Chondrocyte (in vitro differentiated cells): ENCODE data around the gene XPR1. TPM values are rescaled to one million over a fixed set of nuclear protein-coding genes. Genes with fewer than 3 reads are reported as not detected.
A peak's percentile ranks its signal among the peaks of the same experiment; 100 is the strongest.

Source experiments
- DNase-seq: peaks from one replicate; pipeline ENCODE4 v3.0.0; 2021; ENCODE audit warnings: mixed read lengths, low spot score
- H3K27ac Mint-ChIP-seq: one replicate; pipeline ENCODE4 v1.8.0; 2021; ENCODE audit warnings: mild to moderate bottlenecking, moderate library complexity, mixed read lengths; ENCODE audit not compliant: unreplicated experiment
- H3K27me3 Mint-ChIP-seq: 2 replicates; pipeline ENCODE4 v1.8.0; 2021; ENCODE audit warnings: low read depth, mixed read lengths
- H3K36me3 Mint-ChIP-seq: 2 replicates; pipeline ENCODE4 v1.8.0; 2021; ENCODE audit warnings: low read depth, mixed read lengths
- H3K4me1 Mint-ChIP-seq: 2 replicates; pipeline ENCODE4 v1.8.0; 2021; ENCODE audit warnings: low read depth, mild to moderate bottlenecking, mixed read lengths
- H3K4me3 Mint-ChIP-seq: one replicate; pipeline ENCODE4 v1.8.0; 2021; ENCODE audit warnings: mild to moderate bottlenecking, moderate library complexity, mixed read lengths; ENCODE audit not compliant: unreplicated experiment
- H3K9me3 Mint-ChIP-seq: 2 replicates; pipeline ENCODE4 v1.8.0; 2021; ENCODE audit warnings: low read depth, mixed read lengths
- total RNA-seq: library from RNA; stranded (reverse); gene quantifications from 3 replicates; pipeline ENCODE4 v1.2.1, GENCODE V29; 2021
- TF ChIP-seq, protein P1 (sequence below): fragments of 200-600 bp; sonication (generic); IDR thresholded peaks from 2 replicates; pipeline ENCODE4 v1.5.0; 2021; ENCODE audit warnings: antibody characterized with exemption, mild to moderate bottlenecking, moderate library complexity

The XPR1 gene
- total RNA-seq, 1 donor from 2014 or later, result 24.9 TPM

DNA sequence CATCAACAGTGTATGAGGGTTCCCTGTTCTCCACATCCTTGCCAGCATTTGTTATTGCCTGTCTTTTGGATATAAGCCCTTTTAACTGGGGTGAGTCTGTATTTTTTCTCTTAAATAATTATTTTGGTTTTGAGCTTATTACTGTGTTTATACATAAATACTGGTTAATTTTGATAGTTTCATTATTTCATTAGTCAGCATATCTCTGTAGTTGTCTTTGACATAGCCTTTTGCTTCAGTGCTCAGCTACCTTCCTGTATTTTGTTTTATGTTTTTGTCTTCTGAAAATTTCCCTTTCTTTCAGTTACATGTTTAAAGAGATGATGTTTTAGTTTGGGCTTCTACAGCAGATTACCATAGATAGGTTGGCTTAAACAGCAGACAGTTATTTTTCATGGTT lies 138.1 kb downstream of the XPR1 start:
- no peak overlapping the region for H3K4me3 Mint-ChIP-seq
- H3K27me3 Mint-ChIP-seq, result no peaks in the 10 kb centered on the region
- H3K4me1 Mint-ChIP-seq, result peaks cover 39% of the 10 kb centered on the region
- H3K9me3 Mint-ChIP-seq, result peaks cover 2% of the 10 kb centered on the region
- no peak overlapping the region for H3K27ac Mint-ChIP-seq
- DNase-seq, result no peak
- TF ChIP-seq, protein P1, sequence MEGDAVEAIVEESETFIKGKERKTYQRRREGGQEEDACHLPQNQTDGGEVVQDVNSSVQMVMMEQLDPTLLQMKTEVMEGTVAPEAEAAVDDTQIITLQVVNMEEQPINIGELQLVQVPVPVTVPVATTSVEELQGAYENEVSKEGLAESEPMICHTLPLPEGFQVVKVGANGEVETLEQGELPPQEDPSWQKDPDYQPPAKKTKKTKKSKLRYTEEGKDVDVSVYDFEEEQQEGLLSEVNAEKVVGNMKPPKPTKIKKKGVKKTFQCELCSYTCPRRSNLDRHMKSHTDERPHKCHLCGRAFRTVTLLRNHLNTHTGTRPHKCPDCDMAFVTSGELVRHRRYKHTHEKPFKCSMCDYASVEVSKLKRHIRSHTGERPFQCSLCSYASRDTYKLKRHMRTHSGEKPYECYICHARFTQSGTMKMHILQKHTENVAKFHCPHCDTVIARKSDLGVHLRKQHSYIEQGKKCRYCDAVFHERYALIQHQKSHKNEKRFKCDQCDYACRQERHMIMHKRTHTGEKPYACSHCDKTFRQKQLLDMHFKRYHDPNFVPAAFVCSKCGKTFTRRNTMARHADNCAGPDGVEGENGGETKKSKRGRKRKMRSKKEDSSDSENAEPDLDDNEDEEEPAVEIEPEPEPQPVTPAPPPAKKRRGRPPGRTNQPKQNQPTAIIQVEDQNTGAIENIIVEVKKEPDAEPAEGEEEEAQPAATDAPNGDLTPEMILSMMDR, result no peak
- peaks cover 1% of the 10 kb centered on the region for H3K36me3 Mint-ChIP-seq

DNA sequence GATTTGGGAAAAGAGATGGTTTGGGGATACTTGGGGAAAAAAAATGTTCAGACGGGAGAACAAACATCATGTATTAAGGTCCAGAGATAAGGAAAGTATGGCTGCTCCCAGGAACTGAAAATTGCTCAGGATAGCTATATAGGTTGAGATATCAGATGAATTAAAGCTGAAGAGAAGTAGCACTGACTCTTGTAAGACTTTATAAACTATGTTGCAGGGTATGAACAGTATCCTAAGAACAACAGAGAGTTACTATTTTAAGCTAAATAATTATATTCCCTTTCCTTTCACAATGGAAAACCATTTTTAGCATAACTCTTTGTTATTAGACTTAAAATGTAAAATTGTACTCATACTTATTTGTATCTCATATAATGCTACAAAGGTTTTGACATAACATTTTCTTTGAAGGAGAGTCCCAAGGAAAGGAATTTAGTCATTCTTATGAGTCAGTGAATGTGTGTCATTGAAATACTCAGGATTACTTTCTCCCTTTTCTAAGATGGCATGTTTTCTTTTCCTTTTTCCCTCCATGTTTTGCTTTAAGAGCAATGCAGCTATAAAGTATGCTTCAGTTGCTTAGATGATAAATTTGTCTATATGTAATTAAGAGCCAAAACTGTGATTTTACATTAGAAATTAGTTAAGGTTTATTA lies 141.5 kb downstream of the XPR1 start:
- Mint-ChIP-seq H3K36me3 (peaks cover 1% of the 10 kb centered on the region), H3K27me3 (no peaks in the 10 kb centered on the region), H3K9me3 (peaks cover 2% of the 10 kb centered on the region), H3K4me1 (peaks cover 40% of the 10 kb centered on the region), H3K27ac (peak overlapping the region; percentile 87), H3K4me3 (no peak overlapping the region)
- TF ChIP-seq, protein P1, result no peak
- no peak for DNase-seq

DNA sequence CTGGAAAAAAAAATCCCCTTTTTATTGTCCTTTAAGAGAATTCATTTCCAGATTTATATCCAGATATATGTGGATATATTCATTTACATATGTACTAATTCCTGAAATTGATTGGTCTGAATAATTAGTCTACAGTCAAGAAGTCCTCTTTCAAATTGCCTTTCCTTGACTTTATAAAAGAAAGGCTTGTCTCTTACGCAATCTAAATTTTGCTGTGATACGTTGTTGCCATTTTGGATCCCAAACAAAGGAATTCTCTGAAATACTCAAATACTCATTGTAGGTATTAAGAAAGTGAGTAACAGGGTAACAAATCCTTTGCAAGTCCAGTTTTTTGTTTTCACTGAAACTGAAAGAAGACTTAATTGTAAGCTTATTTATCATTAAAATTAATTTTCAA lies 144.0 kb downstream of the XPR1 start:
- TF ChIP-seq, protein P1, result no peak
- Mint-ChIP-seq H3K9me3 (peaks cover 5% of the 10 kb centered on the region), H3K27me3 (no peaks in the 10 kb centered on the region), H3K36me3 (no peaks in the 10 kb centered on the region), H3K4me3 (no peak overlapping the region), H3K4me1 (peaks cover 43% of the 10 kb centered on the region), H3K27ac (no peak overlapping the region)
- no peak for DNase-seq

- TF ChIP-seq, protein P1, result no peak
- Mint-ChIP-seq H3K36me3 (no peaks in the 10 kb centered on the region), H3K27me3 (no peaks in the 10 kb centered on the region), H3K4me3 (no peak overlapping the region), H3K4me1 (peaks cover 46% of the 10 kb centered on the region), H3K9me3 (peaks cover 3% of the 10 kb centered on the region), H3K27ac (no peak overlapping the region)
- no peak for DNase-seq
Observed at GRCh38 chr1:180777072-180777689, 145.4 kb downstream of the XPR1 start.

DNA sequence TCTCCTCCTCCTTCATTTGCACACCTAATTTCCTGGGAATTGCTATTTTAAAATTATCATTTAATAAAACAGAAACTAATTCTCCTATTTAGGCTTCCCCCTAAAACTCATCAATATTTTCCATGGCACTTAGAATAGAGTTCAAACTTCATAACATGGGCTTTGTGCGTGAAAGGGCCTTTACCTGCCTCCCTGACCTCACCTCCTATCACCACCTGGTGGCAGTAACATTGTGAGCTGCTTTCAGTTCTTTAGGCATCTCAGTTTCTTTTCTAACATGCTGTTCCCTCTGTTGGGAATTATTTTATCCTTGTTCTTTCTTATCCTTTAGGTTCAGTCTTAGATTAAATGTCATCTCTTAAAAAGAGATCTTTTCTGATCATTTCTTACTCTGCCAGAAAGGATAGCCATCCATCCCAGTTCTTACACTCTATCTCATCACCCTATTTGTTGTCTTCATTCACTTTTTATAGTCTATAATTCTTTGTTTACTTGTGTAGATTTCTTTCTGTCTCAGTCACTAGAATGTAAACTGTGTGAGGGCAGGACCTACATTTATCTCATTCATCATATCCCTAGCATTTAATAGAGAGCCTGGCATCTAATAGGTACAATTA lies 147.1 kb downstream of the XPR1 start:
- Mint-ChIP-seq H3K4me3 (no peak overlapping the region), H3K27me3 (no peaks in the 10 kb centered on the region), H3K36me3 (no peaks in the 10 kb centered on the region), H3K4me1 (peaks cover 32% of the 10 kb centered on the region), H3K9me3 (peaks cover 3% of the 10 kb centered on the region), H3K27ac (no peak overlapping the region)
- TF ChIP-seq, protein P1, result peak; percentile 55
- DNase-seq, result no peak
